GM12873 (cell line): ENCODE results near the gene GNPAT.

Experiments
- CTCF ChIP-seq: IDR thresholded peaks from 2 replicates; pipeline ENCODE4 v1.5.1; 2012; ENCODE audit warnings: low read depth, mild to moderate bottlenecking, moderate library complexity, low read length, control low read depth; ENCODE audit not compliant: insufficient read depth; ENCODE audit errors: missing control alignments

GNPAT gene

GRCh38 chr1:231231511-231231910 is 9.5 kb upstream of the GNPAT start:
- no peak for TF ChIP-seq CTCF

- TF ChIP-seq CTCF = no peak
Observed at GRCh38 chr1:231232870-231233734, 7.9 kb upstream of the GNPAT start.

DNA sequence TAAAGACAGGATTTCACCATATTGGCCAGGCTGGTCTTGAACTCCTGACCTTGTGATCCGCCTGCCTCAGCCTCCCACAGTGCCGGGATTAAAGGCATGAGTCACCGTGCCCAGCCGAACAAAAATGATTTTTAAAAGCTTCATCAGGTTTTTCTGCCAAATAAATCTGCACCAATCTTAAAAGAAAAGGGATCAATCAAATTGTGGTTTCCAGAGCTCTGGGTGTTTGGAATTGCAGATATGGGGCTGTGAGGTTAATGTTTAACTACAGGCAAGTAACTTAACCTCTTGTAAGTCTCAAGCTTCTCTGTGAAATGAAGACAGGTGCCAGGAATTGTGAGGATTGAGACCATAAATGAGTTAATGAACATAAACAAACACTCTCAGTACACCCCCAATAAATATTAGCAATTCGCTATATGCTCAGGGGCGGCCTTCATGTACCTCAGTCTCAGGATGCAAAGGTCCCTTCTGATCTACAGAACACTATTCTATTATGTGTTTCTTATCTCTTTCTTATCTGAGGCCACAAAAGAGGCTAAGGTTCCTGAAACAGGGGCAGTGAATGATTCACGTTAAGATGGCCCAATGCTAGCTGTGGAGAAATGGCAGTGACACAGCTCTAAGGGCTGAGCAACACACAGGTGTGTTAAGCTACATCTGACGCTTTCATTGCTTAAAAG is 7.1 kb upstream of the GNPAT start:
- TF ChIP-seq CTCF = no peak

GRCh38 chr1:231234506-231234905 is 6.5 kb upstream of the GNPAT start:
- no peak for TF ChIP-seq CTCF

- TF ChIP-seq CTCF = no peak
Observed at GRCh38 chr1:231235526-231236207, 5.3 kb upstream of the GNPAT start.

DNA sequence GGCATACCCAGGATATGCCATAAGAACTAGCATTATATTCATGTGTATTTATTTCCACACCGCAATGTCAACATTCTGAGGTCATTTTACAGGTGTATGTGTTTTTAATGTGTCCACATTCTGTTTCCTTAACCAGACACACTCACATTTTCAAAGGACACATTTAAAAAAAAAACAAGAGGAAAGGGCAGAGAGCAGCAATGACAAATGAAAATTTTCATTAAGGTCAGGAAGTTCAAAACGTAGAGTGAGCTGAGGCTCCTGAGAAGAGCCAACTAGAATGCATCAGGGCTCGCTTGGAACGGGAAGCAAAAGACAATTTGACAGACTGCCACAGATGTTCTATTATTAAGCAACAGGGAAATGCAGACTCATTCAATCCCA is 4.8 kb upstream of the GNPAT start:
- TF ChIP-seq CTCF = no peak

GRCh38 chr1:231236938-231237337 is 4.1 kb upstream of the GNPAT start:
- TF ChIP-seq CTCF = no peak
